HG02571 (cell line): Measurements from ENCODE around the gene HBG1.
A peak's percentile ranks its signal among the peaks of the same experiment; 100 is the strongest.

Source experiments
- ATAC-seq: cut with Tn5 transposase; IDR thresholded peaks from one replicate; pipeline ENCODE4 v1.9.1; 2021; ENCODE audit warnings: mild to moderate bottlenecking, moderate library complexity; ENCODE audit not compliant: unreplicated experiment

HBG1 gene

GRCh38 chr11:5247472-5248192 is 2.0 kb downstream of the HBG1 start:
- no peak for ATAC-seq

GRCh38 chr11:5246772-5247471 is 2.7 kb downstream of the HBG1 start:
- no peak for ATAC-seq

- ATAC-seq, result no peak
Observed at GRCh38 chr11:5245155-5245554, 4.5 kb downstream of the HBG1 start.

- ATAC-seq, result no peak
Observed at GRCh38 chr11:5243816-5244180, 5.9 kb downstream of the HBG1 start.

- ATAC-seq, result peak; percentile 69
Observed at GRCh38 chr11:5242933-5243815, 6.5 kb downstream of the HBG1 start.

- no peak for ATAC-seq
Observed at GRCh38 chr11:5242208-5242607, 7.4 kb downstream of the HBG1 start.

- no peak for ATAC-seq
Observed at GRCh38 chr11:5241458-5241857, 8.2 kb downstream of the HBG1 start.

- ATAC-seq, result no peak
Observed at GRCh38 chr11:5240458-5240857, 9.2 kb downstream of the HBG1 start.

- ATAC-seq, result no peak
Observed at GRCh38 chr11:5240056-5240455, 9.6 kb downstream of the HBG1 start.

- ATAC-seq, result no peak
Observed at GRCh38 chr11:5239046-5239445, 10.6 kb downstream of the HBG1 start.

GRCh38 chr11:5238486-5238885 is 11.2 kb downstream of the HBG1 start:
- ATAC-seq, result no peak

GRCh38 chr11:5237420-5237819 is 12.2 kb downstream of the HBG1 start:
- no peak for ATAC-seq

- ATAC-seq, result no peak
Observed at GRCh38 chr11:5235364-5236095, 14.1 kb downstream of the HBG1 start.

GRCh38 chr11:5234381-5234834 is 15.2 kb downstream of the HBG1 start, which contains the start of gene HBD:
TSS of gene HBD (minus strand) at chr11:5234483. CDS start at chr11:5234433, 50 bp downstream.
- ATAC-seq, result peak; percentile 41

- ATAC-seq, result no peak
Observed at GRCh38 chr11:5233307-5233706, 16.4 kb downstream of the HBG1 start.

GRCh38 chr11:5232821-5233220 is 16.8 kb downstream of the HBG1 start:
- ATAC-seq, result no peak

GRCh38 chr11:5232176-5232575 is 17.5 kb downstream of the HBG1 start:
- no peak for ATAC-seq

GRCh38 chr11:5231111-5231510 is 18.5 kb downstream of the HBG1 start:
- ATAC-seq, result no peak

- ATAC-seq, result no peak
Observed at GRCh38 chr11:5230266-5230665, 19.4 kb downstream of the HBG1 start.

GRCh38 chr11:5229796-5230195 is 19.9 kb downstream of the HBG1 start:
- no peak for ATAC-seq

GRCh38 chr11:5229356-5229755 is 20.3 kb downstream of the HBG1 start:
- peak; percentile 53 for ATAC-seq
